ENCODE measurements around the gene TLN1. TPM values are rescaled to one million over a fixed set of nuclear protein-coding genes. Genes with fewer than 3 reads are reported as not detected.

TLN1 gene
- total RNA-seq, 1 experiment from 2014 or later = 109 TPM

- H3K27ac Mint-ChIP-seq = peak overlapping the region; percentile 39; the same call in 1 of the 2 replicates
- H3K36me3 Mint-ChIP-seq = peaks cover 48% of the 10 kb centered on the region
- DNase-seq (ENCODE audit: low spot score) = no peak
- peak overlapping the region; percentile 61; the same call in 1 of the 2 replicates for H3K4me3 Mint-ChIP-seq
- no peaks in the 10 kb centered on the region for H3K27me3 Mint-ChIP-seq (ENCODE audit: low read depth)
- ChIA-PET CTCF (interaction anchor here (0.8 to 1.6 kb wide), 4 partner anchors 9 to 90 kb away, joined by 3 to 7 read pairs (median 4); no protein-coding TSS in a partner anchor), POLR2A (no interaction called here)
- ATAC-seq = no peak
- H3K9me3 Mint-ChIP-seq = no peaks in the 10 kb centered on the region
- H3K4me1 Mint-ChIP-seq = peaks cover 27% of the 10 kb centered on the region
- TF ChIP-seq ETV6 (CRISPR knock-in tag; IDR thresholded peaks at IDR 0.05) = no peak
- TF ChIP-seq ZBTB21 (CRISPR knock-in tag; IDR thresholded peaks at IDR 0.05; ENCODE audit: borderline replicate concordance) = no peak
- TF ChIP-seq, protein P1, sequence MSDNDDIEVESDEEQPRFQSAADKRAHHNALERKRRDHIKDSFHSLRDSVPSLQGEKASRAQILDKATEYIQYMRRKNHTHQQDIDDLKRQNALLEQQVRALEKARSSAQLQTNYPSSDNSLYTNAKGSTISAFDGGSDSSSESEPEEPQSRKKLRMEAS (CRISPR knock-in tag; IDR thresholded peaks at IDR 0.05) = no peak
- no peak for TF ChIP-seq FOXP1 (CRISPR knock-in tag; IDR thresholded peaks at IDR 0.05; ENCODE audit: borderline replicate concordance)
- TF ChIP-seq ATF2 (CRISPR knock-in tag; IDR thresholded peaks at IDR 0.05; ENCODE audit: borderline replicate concordance, low read depth) = no peak
- no peak for TF ChIP-seq SP1 (CRISPR knock-in tag; conservative IDR thresholded peaks at IDR 0.05)
- TF ChIP-seq NFYB (CRISPR knock-in tag; conservative IDR thresholded peaks at IDR 0.05; ENCODE audit: low read depth) = no peak
- TF ChIP-seq NR1H2 (CRISPR knock-in tag; IDR thresholded peaks at IDR 0.05) = no peak
- TF ChIP-seq HMGA2 (CRISPR knock-in tag; IDR thresholded peaks at IDR 0.05) = no peak
- TF ChIP-seq AR (CRISPR knock-in tag; IDR thresholded peaks at IDR 0.05) = no peak
- TF ChIP-seq SMAD3 (CRISPR knock-in tag; IDR thresholded peaks at IDR 0.05; ENCODE audit: borderline replicate concordance) = no peak
- TF ChIP-seq STAT6 (CRISPR knock-in tag; conservative IDR thresholded peaks at IDR 0.05; ENCODE audit: low read depth) = no peak
- TF ChIP-seq MLX (CRISPR knock-in tag; IDR thresholded peaks at IDR 0.05) = no peak
- TF ChIP-seq, protein P2, sequence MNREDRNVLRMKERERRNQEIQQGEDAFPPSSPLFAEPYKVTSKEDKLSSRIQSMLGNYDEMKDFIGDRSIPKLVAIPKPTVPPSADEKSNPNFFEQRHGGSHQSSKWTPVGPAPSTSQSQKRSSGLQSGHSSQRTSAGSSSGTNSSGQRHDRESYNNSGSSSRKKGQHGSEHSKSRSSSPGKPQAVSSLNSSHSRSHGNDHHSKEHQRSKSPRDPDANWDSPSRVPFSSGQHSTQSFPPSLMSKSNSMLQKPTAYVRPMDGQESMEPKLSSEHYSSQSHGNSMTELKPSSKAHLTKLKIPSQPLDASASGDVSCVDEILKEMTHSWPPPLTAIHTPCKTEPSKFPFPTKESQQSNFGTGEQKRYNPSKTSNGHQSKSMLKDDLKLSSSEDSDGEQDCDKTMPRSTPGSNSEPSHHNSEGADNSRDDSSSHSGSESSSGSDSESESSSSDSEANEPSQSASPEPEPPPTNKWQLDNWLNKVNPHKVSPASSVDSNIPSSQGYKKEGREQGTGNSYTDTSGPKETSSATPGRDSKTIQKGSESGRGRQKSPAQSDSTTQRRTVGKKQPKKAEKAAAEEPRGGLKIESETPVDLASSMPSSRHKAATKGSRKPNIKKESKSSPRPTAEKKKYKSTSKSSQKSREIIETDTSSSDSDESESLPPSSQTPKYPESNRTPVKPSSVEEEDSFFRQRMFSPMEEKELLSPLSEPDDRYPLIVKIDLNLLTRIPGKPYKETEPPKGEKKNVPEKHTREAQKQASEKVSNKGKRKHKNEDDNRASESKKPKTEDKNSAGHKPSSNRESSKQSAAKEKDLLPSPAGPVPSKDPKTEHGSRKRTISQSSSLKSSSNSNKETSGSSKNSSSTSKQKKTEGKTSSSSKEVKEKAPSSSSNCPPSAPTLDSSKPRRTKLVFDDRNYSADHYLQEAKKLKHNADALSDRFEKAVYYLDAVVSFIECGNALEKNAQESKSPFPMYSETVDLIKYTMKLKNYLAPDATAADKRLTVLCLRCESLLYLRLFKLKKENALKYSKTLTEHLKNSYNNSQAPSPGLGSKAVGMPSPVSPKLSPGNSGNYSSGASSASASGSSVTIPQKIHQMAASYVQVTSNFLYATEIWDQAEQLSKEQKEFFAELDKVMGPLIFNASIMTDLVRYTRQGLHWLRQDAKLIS (CRISPR knock-in tag; IDR thresholded peaks at IDR 0.05; ENCODE audit: borderline replicate concordance) = no peak
- TF ChIP-seq TCF7 (CRISPR knock-in tag; IDR thresholded peaks at IDR 0.05; ENCODE audit: low read depth) = no peak
Observed at GRCh38 chr9:35745569-35745968, 13.6 kb upstream of the TLN1 start.

All from WTC11 (cell line).